HEK293T (cell line): ENCODE results near the gene CEMP1.
"Not testable (repeated sequence)": the region's sequence is repeated elsewhere in the genome, so short reads cannot be mapped to it uniquely, and the experiment has no call there.

Experiments used
- BHLHE40 ChIP-seq: fragments of 450-650 bp; IDR thresholded peaks from 2 replicates; pipeline ENCODE4 v1.6.1; 2016; ENCODE audit warnings: mild to moderate bottlenecking, moderate library complexity, borderline replicate concordance
- ELF4 ChIP-seq: fragments of 450-650 bp; IDR thresholded peaks from 2 replicates; pipeline ENCODE4 v1.6.1; 2017; ENCODE audit warnings: antibody characterized with exemption
- FOXM1 ChIP-seq: fragments of 450-650 bp; IDR thresholded peaks from 2 replicates; pipeline ENCODE4 v1.6.1; 2017; ENCODE audit warnings: mild to moderate bottlenecking, borderline replicate concordance
- LEF1 ChIP-seq: fragments of 450-650 bp; IDR thresholded peaks from 2 replicates; pipeline ENCODE4 v1.6.1; 2017; ENCODE audit warnings: mild to moderate bottlenecking, borderline replicate concordance

DNA sequence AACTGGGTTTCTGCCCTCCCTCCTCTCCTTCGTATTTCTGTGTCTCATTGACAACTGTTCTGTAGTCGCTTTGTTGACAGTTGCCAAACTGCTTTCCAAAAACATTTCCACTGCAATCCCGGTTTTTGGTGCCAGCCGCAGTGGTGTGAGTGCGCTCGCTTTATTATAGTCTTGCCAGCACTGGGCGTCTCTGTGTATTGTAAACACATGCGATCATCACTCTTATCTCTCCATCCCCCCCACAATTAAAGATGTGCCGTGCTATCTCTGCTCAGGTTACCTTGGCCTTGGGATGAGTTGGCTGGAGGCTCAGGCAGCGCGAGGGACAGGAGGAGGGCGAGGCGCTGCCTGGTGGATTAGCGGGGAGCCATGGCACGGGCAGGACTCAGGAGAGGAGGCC, 25.9 kb upstream of the CEMP1 start:
- TF ChIP-seq ELF4, LEF1, BHLHE40, FOXM1: not testable (repeated sequence)
